ENCODE results near the gene PCOLCE2.
"Not testable (repeated sequence)": the region's sequence is repeated elsewhere in the genome, so short reads cannot be mapped to it uniquely, and the experiment has no call there.

PCOLCE2 gene

DNA sequence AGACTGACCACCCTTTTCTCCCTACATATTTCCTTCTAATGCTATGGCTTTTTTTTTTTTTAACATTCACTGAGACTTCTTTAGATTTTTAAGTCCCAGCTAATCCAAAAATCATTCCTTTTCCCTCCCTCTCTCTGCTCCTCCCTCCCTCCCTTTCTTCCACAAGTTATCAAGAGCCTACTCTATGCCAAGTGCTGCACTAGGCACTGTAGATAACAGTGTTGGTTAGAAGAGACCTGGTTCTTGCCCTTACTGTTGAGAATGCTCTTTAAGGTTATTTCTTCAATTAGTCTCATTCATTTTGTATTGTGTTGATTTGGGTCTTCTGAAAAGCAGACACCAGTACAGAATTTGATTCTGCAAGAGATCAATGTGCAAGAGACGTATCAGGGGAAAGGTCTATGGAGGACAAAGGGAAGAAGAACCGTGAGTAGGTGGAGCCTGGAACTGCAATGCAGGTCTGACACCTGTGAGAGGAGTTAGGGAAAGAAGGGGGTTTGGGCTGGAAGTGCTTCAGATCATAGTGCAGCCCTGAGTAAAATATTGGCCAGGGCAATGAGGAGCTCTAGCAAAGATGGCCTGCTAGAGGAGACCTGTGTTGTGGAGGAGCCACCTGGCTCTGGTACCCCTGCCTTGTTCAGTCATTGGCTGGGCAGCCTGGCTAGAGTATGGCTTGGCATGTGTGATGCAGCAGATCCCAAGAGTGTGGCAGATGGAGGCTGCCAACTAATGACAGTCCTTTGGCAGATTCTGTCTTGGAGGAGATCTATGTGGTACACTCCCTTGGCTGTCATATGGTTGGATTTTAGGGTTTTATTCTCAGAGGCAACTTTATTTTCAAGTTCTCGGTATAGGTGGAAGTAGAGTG, 9.7 kb upstream of the PCOLCE2 start:
- DNase-seq = no peak

DNA sequence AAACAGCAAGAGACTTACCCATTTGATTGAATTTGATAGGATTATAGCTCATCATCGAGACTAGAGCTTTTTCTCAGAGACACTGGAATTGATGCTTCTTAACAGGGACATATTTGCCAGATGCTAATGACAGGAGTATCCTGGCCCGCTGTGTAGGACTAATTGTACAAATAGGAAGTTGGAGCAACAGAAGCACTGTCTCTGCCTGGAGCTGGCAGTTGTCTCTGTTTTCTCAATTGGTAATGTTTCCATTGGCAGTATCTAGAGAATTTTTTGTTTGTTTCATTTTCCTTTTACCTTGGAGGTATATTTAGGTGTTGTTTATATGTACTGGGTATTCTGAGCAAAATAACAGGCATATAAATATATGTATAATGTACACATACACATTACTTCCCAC, 8.9 kb upstream of the PCOLCE2 start:
- DNase-seq = no peak

DNA sequence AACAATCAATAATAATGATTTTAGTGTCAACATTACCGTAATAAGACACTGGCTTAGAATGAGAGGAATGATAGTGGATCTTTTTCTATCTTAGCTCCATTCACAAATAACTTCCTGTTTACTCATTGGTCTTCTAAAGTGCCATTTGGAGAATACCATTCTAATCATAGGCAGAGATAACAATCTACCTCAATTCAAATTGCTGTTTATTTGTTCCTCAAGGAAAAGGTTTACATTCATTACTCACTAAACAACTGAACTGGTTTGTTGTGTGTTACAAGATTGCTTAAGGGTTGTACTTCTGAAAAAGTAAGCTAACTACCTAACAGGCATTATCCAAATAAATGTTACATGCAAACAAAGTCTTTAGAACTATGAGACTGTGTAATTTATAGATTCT, 8.1 kb upstream of the PCOLCE2 start:
- DNase-seq = no peak

GRCh38 chr3:142896201-142896755, 7.4 kb upstream of the PCOLCE2 start:
- no peak for DNase-seq

DNA sequence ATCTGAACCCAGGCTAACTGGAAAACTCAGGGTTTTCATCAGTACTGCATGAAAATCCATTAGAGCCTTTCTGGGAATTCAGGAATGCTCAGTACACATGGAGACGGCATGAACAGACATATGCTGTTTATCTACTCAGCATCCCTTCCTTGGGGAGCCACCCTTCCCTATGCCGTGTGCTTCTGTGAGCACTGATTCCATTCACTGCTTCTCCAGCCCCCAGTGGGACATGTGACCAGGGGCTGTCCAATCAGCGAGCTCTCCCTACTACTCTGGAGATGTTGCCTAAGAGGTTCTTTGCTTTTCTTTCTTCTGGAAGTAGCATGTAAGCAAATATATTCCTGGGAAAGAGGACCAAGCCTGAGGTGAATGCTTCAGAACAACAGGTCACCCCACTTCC, 5.6 kb upstream of the PCOLCE2 start:
- no peak for DNase-seq

- no peak for DNase-seq
These were observed 3.8 kb upstream of the PCOLCE2 start for GRCh38 chr3:142892714-142893113.

- DNase-seq = no peak
These were observed 1.7 kb upstream of the PCOLCE2 start for GRCh38 chr3:142890592-142890991.

GRCh38 chr3:142889212-142890014, 530 bp upstream of the PCOLCE2 start:
- DNase-seq = no peak

GRCh38 chr3:142888099-142888480, 793 bp downstream of the PCOLCE2 start:
- no peak for DNase-seq

- DNase-seq = no peak
These were observed 1.9 kb downstream of the PCOLCE2 start for GRCh38 chr3:142886940-142887339.

DNA sequence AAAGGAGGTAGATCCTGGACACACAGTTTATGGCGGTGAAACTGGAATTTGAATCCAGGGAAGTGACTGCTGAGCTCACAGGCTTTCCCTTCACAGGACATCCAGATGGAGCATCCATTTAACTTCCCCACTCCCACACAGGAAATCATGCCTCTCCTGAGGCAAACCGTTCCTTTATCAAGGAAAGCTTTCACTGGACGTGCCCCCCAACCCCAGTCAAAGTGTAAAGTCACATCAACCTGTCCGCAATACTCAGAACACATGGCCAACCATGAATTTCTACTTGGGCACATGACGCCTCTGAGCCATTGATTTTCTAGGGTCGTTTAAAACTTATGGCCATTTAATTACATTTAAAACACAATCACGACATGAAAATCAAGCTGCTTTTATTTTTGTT, 2.9 kb downstream of the PCOLCE2 start:
- no peak for DNase-seq

DNA sequence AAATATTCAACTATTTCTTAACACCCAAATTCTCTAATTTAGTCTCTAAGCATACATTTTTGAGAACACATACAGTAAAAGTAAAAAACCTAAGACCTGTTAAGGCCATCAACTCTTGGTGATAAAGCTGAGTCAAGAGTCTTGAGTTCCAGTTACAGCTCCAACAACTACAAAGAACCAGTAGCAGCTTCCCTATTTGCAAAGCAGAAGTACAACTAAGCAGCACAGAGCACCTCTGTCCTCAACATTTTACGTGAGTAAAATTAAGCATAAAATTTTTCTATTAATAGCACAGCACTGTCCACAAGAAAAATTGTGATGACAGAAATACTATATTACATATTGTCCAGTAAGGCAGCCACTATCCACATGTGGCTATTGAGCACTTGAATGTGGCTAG, 4.4 kb downstream of the PCOLCE2 start:
- peak in 1 of 2 experiments; percentile 22 for DNase-seq

DNA sequence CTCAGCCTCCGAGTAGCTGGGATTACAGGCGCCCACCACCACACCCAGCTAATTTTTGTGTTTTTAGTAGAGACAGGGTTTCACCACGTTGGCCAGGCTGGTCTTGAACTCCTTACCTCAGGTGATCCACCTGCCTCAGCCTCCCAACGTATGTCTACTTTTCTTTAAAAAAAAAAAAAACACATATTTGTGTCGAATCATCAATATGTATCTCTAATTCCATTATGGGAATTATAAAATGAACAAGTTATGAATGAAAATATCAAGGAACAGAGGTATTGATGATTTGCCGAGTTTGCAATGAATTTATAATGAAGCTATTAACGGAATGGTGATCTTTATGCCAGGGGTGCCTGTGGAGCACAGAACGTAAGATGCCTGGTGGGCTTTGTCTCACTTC, 5.3 kb downstream of the PCOLCE2 start:
- not testable (repeated sequence) for DNase-seq

DNA sequence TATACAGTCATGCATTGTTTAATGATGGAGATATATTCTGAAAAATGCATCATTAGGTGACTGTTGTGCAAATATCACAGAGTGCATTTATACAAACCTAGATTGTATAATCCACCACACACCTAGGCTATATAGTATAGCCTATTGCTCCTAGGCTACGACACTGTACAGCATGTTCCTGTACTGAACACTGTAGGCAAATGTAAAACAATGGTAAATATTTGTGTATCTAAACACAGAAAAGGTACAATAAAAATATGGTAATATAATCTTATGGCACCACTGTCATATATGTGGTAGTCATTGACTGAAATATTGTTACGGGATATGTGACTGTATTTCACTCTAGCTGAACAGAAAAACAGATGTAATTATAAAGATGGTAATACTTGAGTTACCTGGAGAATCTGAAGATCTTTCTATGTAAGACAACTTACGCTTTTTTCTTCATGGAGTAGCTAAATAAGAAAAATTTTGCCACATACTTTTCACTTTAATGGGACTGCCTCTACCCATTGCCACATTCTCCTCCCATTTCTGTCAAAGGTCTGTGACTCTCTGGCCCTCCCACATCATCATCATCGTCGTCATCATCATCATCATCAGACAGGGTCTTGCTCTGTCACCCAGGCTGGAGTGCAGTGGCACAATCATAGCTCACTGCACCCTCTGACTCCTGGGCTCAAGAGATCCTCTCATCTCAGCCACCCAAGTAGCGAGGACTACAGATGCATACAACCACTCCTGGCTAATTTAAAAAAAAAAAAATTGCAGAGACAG, 7.2 kb downstream of the PCOLCE2 start:
- DNase-seq = no peak

GRCh38 chr3:142878649-142879300, 10.1 kb downstream of the PCOLCE2 start:
- DNase-seq = no peak

GRCh38 chr3:142876417-142876816, 12.5 kb downstream of the PCOLCE2 start:
- no peak for DNase-seq

DNA sequence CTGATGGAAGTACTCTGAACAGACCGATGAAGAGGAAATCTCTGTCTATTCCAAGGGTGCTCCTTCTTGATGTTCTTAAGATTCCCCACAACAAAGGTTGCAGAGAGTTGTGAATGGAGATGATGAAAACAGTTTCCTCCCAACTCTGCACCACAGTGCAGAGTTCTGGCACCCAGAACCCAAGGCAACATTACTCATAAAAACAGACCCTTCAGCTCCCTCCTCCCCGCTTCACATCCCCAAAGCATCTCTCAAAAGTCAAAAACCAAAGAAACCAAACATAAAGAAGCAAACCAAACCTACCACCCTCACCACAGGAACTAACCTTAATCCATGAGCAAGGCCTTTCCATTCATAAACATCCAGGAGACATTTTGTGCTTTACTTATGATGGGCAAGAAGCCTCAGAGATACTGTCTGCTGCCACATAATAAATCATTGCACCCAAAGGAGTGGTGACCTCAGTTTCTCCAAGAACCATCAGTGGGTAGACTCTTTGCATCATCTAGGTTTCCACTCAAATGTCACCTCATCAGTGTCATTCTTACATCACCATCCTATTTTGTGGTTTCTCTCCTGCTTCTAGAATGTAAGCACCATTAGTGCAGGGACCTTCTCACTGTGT, 13.2 kb downstream of the PCOLCE2 start:
- DNase-seq = no peak

- DNase-seq = no peak
These were observed 13.8 kb downstream of the PCOLCE2 start for GRCh38 chr3:142875099-142875498.

DNA sequence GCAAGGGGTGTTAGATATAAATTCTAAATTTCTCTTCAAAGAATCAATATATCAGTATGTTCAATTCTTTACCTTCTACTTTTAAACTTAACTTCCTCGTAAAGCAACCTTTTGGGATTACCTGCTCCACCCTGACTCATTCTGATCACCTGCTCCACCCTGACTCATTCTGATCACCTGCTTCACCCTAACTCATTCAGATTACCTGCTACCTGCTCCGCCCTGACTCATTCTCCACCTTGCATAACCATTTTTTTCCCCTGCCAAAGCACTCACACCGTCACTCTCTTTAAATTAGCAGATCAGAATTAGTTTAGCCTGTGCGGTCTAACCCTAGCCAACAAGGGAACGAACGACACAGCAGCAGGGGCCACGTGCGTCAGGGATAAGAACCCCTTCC, 20.5 kb downstream of the PCOLCE2 start:
- DNase-seq = not testable (repeated sequence)

DNA sequence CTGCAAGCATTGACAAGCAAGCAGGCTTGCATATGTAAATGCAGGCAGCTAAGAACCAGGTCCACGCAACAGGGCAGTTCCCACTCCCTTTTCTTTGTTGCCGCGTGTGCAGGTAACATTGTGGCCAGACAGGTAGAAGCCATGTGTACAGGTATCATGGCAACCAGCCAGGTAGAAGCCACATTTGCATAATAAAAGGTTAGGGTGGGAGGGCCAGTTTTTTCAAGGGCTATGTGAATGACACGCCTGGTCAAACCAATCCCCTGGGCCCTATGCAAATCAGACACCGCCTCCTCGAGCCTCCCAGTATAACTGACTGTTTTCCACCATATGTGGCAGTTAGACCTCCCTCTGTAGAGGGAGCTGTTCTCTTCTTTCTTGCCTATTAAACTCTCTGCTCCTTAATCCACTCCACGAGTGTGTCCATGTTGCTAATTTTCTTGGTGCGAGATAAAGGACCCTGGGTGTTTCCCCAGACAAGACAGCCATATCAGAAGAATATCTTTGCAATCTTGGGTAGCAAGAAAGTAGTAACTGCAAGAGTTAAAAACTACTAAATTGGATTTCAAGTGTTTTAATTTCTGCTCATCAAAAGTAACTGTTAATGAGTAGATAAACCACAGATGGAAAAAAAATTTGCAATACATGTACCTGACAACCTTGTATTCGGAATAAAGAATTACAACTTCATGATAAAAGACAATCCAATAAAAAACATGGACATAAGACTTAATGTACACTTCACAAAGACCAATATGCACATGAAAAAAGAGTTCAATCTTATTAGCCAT, 21.8 kb downstream of the PCOLCE2 start:
- no peak for DNase-seq

Measured in AML-193 (cell line).